Neuronal stem cell (in vitro differentiated cells): Measurements from ENCODE around the gene ELAVL1.

Source experiments
- DNase-seq: peaks from one replicate; pipeline ENCODE4 v3.0.0-alpha.2; 2013; ENCODE audit warnings: low spot score
- H2AFZ ChIP-seq: one replicate; pipeline ENCODE4 v1.6.1; 2013; ENCODE audit warnings: mild to moderate bottlenecking, low read length, inconsistent platforms
- H2AK5ac ChIP-seq: 2 replicates; pipeline ENCODE4 v1.6.1; 2013; ENCODE audit warnings: low read depth, mild to moderate bottlenecking, inconsistent platforms, low read length, moderate library complexity, mixed read lengths
- H2BK120ac ChIP-seq: 2 replicates; pipeline ENCODE4 v1.6.1; 2013; ENCODE audit warnings: low read depth, mild to moderate bottlenecking, inconsistent platforms, low read length, moderate library complexity, mixed read lengths
- H2BK12ac ChIP-seq: one replicate; pipeline ENCODE4 v1.6.1; 2013; ENCODE audit warnings: low read length, inconsistent platforms
- H2BK15ac ChIP-seq: 2 replicates; pipeline ENCODE4 v1.6.1; 2013; ENCODE audit warnings: mild to moderate bottlenecking, low read length, inconsistent platforms, mixed read lengths
- H2BK5ac ChIP-seq: one replicate; pipeline ENCODE4 v1.6.1; 2013; ENCODE audit warnings: inconsistent platforms, mild to moderate bottlenecking, low read length, moderate library complexity
- H3K14ac ChIP-seq: one replicate; pipeline ENCODE4 v1.6.1; 2013; ENCODE audit warnings: low read length, inconsistent platforms
- H3K18ac ChIP-seq: 2 replicates; pipeline ENCODE4 v1.6.1; 2013; ENCODE audit warnings: low read length, inconsistent platforms
- H3K23ac ChIP-seq: 2 replicates; pipeline ENCODE4 v1.6.1; 2013; ENCODE audit warnings: low read depth, mild to moderate bottlenecking, mixed read lengths, low read length, inconsistent platforms; ENCODE audit not compliant: poor library complexity
- H3K27ac ChIP-seq: replicated peaks from 3 replicates; pipeline ENCODE4 v1.5.1; 2013; ENCODE audit warnings: low read length, inconsistent platforms
- H3K27me3 ChIP-seq, 3 experiments: 2 replicates each; pipeline ENCODE4 v1.6.1; 2013; ENCODE audit warnings: low read length in 3 of 3, mild to moderate bottlenecking in 2 of 3, inconsistent platforms in 1 of 3, low read depth in 1 of 3, mixed read lengths in 1 of 3, moderate library complexity in 1 of 3; ENCODE audit not compliant: control insufficient read depth in 3 of 3, insufficient read depth in 3 of 3
- H3K36me3 ChIP-seq, 2 donors: replicated peaks in 1 of 2; 2 replicates each; pipeline ENCODE4 v1.6.1; 2013; ENCODE audit warnings: low read length in 2 of 2; ENCODE audit not compliant: control insufficient read depth in 2 of 2, insufficient read depth in 2 of 2
- H3K4ac ChIP-seq: 2 replicates; pipeline ENCODE4 v1.6.1; 2013; ENCODE audit warnings: inconsistent platforms, mild to moderate bottlenecking, low read length, moderate library complexity
- H3K4me1 ChIP-seq, 2 donors: 1 replicate in 1 of 2; 2 replicates in 1 of 2; pipeline ENCODE4 v1.6.1; 2013; ENCODE audit warnings: low read length in 2 of 2, low read depth in 1 of 2; ENCODE audit not compliant: control insufficient read depth in 2 of 2, insufficient read depth in 1 of 2
- H3K4me2 ChIP-seq: one replicate; pipeline ENCODE4 v1.6.1; 2013; ENCODE audit warnings: mild to moderate bottlenecking, low read length, inconsistent platforms; ENCODE audit not compliant: insufficient read depth, poor library complexity, severe bottlenecking
- H3K4me3 ChIP-seq, 2 donors: 2 replicates each; pipeline ENCODE4 v1.5.1; 2013; ENCODE audit warnings: low read length in 2 of 2, mild to moderate bottlenecking in 2 of 2, inconsistent platforms in 1 of 2, moderate library complexity in 1 of 2
- H3K79me1 ChIP-seq: one replicate; pipeline ENCODE4 v1.6.1; 2013; ENCODE audit warnings: low read depth, mild to moderate bottlenecking, inconsistent platforms, low read length, moderate library complexity
- H3K9ac ChIP-seq: one replicate; pipeline ENCODE4 v1.6.1; 2013; ENCODE audit warnings: mild to moderate bottlenecking, low read depth, low read length, inconsistent platforms; ENCODE audit not compliant: poor library complexity
- H3K9me3 ChIP-seq, 2 donors: replicated peaks in 1 of 2; 2 replicates each; pipeline versions ENCODE3 to v1.6.1; 2013; ENCODE audit warnings: low read length in 2 of 2, mild to moderate bottlenecking in 2 of 2, inconsistent platforms in 1 of 2, low read depth in 1 of 2, mixed read lengths in 1 of 2, moderate library complexity in 1 of 2; ENCODE audit not compliant: control insufficient read depth in 2 of 2, insufficient read depth in 1 of 2
- H4K8ac ChIP-seq: one replicate; pipeline ENCODE4 v1.6.1; 2013; ENCODE audit warnings: low read depth, mild to moderate bottlenecking, inconsistent platforms, low read length, moderate library complexity
- H4K91ac ChIP-seq: one replicate; pipeline ENCODE4 v1.6.1; 2013; ENCODE audit warnings: low read length, low read depth, mild to moderate bottlenecking, inconsistent platforms; ENCODE audit not compliant: poor library complexity
- WGBS, 2 donors: extraction: QIAGEN DNeasy Blood & Tissue Kit; methylation state at CpG; one replicate each; pipeline ENCODE4 v1.1.7; 2013; ENCODE audit warnings: missing lambda C conversion rate in 2 of 2, mixed read lengths in 1 of 2; ENCODE audit not compliant: insufficient read length in 2 of 2, insufficient replicate concordance in 1 of 2; ENCODE audit errors: extremely low coverage in 2 of 2; 5-methylcytosine and 5-hydroxymethylcytosine counted together

Gene ELAVL1

DNA sequence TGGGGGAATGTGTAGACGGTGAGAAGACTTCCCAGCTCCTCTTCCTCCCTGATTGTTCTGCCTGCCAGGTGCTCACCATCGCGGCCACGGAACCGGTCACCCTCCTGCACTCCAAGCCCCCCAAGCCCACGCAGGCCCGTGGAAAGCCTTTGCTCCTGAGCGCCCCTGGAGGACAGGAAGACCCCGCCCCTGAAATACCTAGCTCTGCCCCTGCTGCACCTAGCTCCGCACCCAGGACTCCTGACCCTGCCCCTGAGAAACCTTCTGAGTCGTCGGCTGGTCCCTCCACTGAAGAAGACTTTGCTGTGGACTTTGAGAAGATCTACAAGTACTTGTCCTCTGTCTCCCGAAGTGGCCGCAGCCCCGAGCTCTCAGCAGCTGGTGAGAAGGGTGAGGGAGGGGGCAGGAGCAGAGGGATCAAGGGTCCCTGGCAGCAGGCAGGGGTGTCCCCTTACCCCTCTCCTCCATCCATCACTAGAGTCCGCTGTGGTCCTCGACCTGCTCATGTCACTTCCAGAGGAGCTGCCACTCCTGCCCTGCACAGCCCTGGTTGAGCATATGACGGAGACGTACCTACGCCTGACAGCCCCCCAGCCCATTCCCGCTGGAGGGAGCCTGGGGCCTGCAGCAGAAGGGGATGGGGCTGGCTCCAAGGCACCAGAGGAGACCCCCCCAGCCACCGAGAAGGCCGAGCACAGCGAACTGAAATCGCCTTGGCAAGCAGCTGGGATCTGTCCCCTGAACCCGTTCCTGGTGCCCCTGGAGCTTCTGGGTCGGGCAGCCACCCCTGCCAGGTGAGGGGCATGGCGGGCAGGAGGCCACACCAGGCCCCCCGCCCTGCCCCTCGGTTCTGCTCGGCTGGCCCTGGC lies 83.2 kb downstream of the ELAVL1 start:
- WGBS, 2 donors: no CpG with 5 or more reads among the region's 31 CpGs
- DNase-seq: no peak
- peaks cover 23 to 36% of the 10 kb centered on the region in 2 donors for H3K36me3 ChIP-seq
- H3K9ac ChIP-seq: peak overlapping the region; percentile 51
- H3K27ac ChIP-seq: no peak overlapping the region
- H2AFZ ChIP-seq: no peak overlapping the region
- H3K4ac ChIP-seq: no peak overlapping the region
- H3K4me3 ChIP-seq: peak overlapping the region in 1 of 2 donors; percentile 62
- peaks cover 23 to 34% of the 10 kb centered on the region in 2 donors for H3K4me1 ChIP-seq
- H2BK120ac ChIP-seq: no peak overlapping the region
- H2AK5ac ChIP-seq: peak overlapping the region; percentile 74
- H3K27me3 ChIP-seq: peaks cover 4 to 17% (median 5%) of the 10 kb centered on the region in 3 experiments
- H3K79me1 ChIP-seq: peaks cover 22% of the 10 kb centered on the region
- peak overlapping the region; percentile 25 for H3K23ac ChIP-seq
- H2BK15ac ChIP-seq: no peak overlapping the region
- H2BK12ac ChIP-seq: peak overlapping the region; percentile 41
- H3K18ac ChIP-seq: no peak overlapping the region
- no peak overlapping the region for H4K8ac ChIP-seq
- H2BK5ac ChIP-seq: no peak overlapping the region
- no peak overlapping the region for H4K91ac ChIP-seq
- no peak overlapping the region for H3K4me2 ChIP-seq
- no peak overlapping the region for H3K14ac ChIP-seq
- H3K9me3 ChIP-seq: no peaks in the 10 kb centered on the region

- DNase-seq: no peak
- Histone ChIP-seq H3K27me3 (peaks cover 12 to 24% (median 13%) of the 10 kb centered on the region in 3 experiments), H2AK5ac (peak overlapping the region; percentile 93), H3K4ac (no peak overlapping the region), H3K9ac (peak overlapping the region; percentile 76), H4K91ac (no peak overlapping the region), H3K27ac (peak overlapping the region; percentile 84), H2BK12ac (no peak overlapping the region), H3K4me2 (peak overlapping the region; percentile 75), H2BK5ac (peak overlapping the region; percentile 20), H3K4me1 (peaks cover 23 to 32% of the 10 kb centered on the region in 2 donors), H2BK15ac (no peak overlapping the region), H4K8ac (no peak overlapping the region), H3K4me3 (peak overlapping the region; percentile 62 to 81), H2AFZ (peak overlapping the region; percentile 44), H2BK120ac (no peak overlapping the region), H3K9me3 (no peaks in the 10 kb centered on the region), H3K14ac (peak overlapping the region; percentile 15), H3K23ac (peak overlapping the region; percentile 25), H3K18ac (peak overlapping the region; percentile 84), H3K36me3 (peaks cover 23 to 29% of the 10 kb centered on the region in 2 donors), H3K79me1 (peaks cover 22% of the 10 kb centered on the region)
- WGBS, 2 donors: no CpG with 5 or more reads among the region's 17 CpGs
These were observed 84.0 kb downstream of the ELAVL1 start for GRCh38 chr19:7921302-7921966.

DNA sequence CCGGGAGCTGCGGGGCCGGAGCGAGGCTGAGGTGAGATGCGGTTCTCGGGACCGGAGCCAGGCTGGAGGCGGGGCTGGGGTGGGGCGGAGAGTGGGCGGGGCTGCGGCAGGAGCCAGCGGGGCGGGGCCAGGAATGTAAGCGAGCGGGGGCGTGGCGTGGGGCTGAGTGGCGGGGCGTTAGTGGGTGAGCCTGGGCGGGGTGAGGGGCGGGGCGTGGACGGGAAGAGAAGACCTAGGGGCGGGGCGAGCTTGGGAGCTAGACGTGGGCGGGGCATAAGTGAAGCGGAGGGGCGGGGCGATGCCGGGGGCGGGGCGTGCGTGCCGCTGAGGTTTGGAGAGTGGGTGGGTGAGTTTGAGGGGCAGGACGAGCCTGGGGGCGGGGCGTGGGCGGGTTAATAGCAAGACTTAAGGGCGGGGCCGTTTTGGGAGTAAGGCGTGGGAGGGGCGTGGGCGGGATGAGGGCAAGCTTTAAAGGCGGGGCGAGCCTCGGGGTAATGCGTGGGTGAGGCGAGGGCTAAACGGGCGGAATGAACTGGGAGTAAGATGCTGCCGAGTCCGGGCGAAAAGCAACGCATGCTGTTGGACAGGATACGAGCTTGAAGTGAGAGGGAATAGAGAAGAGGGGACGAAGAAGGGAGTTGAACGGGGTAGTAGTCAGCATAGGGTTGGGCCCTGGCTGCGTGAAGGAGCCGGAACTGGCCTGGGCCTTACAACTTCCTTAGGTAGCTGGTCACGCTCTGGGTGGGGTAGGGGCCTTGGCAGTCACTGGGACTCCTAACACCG lies 84.7 kb downstream of the ELAVL1 start:
- Histone ChIP-seq H3K9me3 (no peaks in the 10 kb centered on the region), H2AK5ac (peak overlapping the region; percentile 93), H3K14ac (peak overlapping the region; percentile 15), H2BK5ac (peak overlapping the region; percentile 87), H2BK15ac (peak overlapping the region; percentile 95), H3K27me3 (peaks cover 17 to 31% (median 18%) of the 10 kb centered on the region in 3 experiments), H3K4ac (no peak overlapping the region), H2BK12ac (no peak overlapping the region), H4K91ac (no peak overlapping the region), H4K8ac (no peak overlapping the region), H3K79me1 (peaks cover 22% of the 10 kb centered on the region), H3K9ac (peak overlapping the region; percentile 92), H2BK120ac (no peak overlapping the region), H2AFZ (peak overlapping the region; percentile 95), H3K23ac (peak overlapping the region; percentile 80), H3K36me3 (peaks cover 23 to 29% of the 10 kb centered on the region in 2 donors), H3K4me1 (peaks cover 22 to 29% of the 10 kb centered on the region in 2 donors), H3K27ac (peak overlapping the region; percentile 96), H3K18ac (peak overlapping the region; percentile 96), H3K4me3 (peak overlapping the region; percentile 64 to 98), H3K4me2 (peak overlapping the region; percentile 75)
- WGBS, 2 donors: no CpG with 5 or more reads among the region's 62 CpGs
- peak; percentile 95 for DNase-seq
